VCaP (cell line): Measurements from ENCODE around the gene SFSWAP.

ENCODE experiments used
- H3K27ac ChIP-seq: fragments of 450-650 bp; 2 replicates; pipeline ENCODE4 v1.5.1; 2017
- CTCF ChIP-seq: fragments of 450-650 bp; conservative IDR thresholded peaks from 2 replicates; pipeline ENCODE4 v1.5.1; 2017; ENCODE audit warnings: mild to moderate bottlenecking, moderate library complexity

Gene SFSWAP

GRCh38 chr12:131829356-131829747, 118.5 kb downstream of the SFSWAP start:
- TF ChIP-seq CTCF: no peak
- no peak overlapping the region for H3K27ac ChIP-seq

- TF ChIP-seq CTCF: no peak
- peak overlapping the region; percentile 68 for H3K27ac ChIP-seq
These were observed 119.0 kb downstream of the SFSWAP start for GRCh38 chr12:131829791-131830334.

GRCh38 chr12:131830335-131830913, 119.5 kb downstream of the SFSWAP start:
- TF ChIP-seq CTCF: peak; percentile 92
- peak overlapping the region; percentile 68 for H3K27ac ChIP-seq

GRCh38 chr12:131830914-131831571, 120.2 kb downstream of the SFSWAP start:
- TF ChIP-seq CTCF: no peak
- H3K27ac ChIP-seq: peak overlapping the region; percentile 68

- H3K27ac ChIP-seq: peak overlapping the region; percentile 68; the same call in 1 of the 2 replicates
- no peak for TF ChIP-seq CTCF
These were observed 120.7 kb downstream of the SFSWAP start for GRCh38 chr12:131831635-131832041.

- TF ChIP-seq CTCF: no peak
- peak overlapping the region; percentile 47; the same call in 1 of the 2 replicates for H3K27ac ChIP-seq
These were observed 121.7 kb downstream of the SFSWAP start for GRCh38 chr12:131832321-131833231.
